H9 (cell line): ENCODE measurements around the gene MYLK. TPM values are rescaled to one million over a fixed set of nuclear protein-coding genes. Genes with fewer than 3 reads are reported as not detected.

Experiments used
- DNase-seq: peaks from one replicate; pipeline ENCODE4 v3.0.0-alpha.2; 2017
- H2AFZ ChIP-seq: one replicate; pipeline ENCODE4 v1.6.1; 2013; ENCODE audit warnings: mild to moderate bottlenecking, low read length, control low read depth, moderate library complexity
- H2AK5ac ChIP-seq: 2 replicates; pipeline ENCODE4 v1.6.1; 2013; ENCODE audit warnings: low read length, control low read depth, mixed read lengths; ENCODE audit not compliant: insufficient read length
- H2BK120ac ChIP-seq: one replicate; pipeline ENCODE4 v1.6.1; 2013; ENCODE audit warnings: low read depth, mild to moderate bottlenecking, low read length, control low read depth, inconsistent platforms; ENCODE audit not compliant: poor library complexity, severe bottlenecking
- H2BK12ac ChIP-seq: 2 replicates; pipeline ENCODE4 v1.6.1; 2013; ENCODE audit warnings: low read length, control low read depth, mixed read lengths, low read depth; ENCODE audit not compliant: insufficient read length
- H2BK15ac ChIP-seq: 2 replicates; pipeline ENCODE4 v1.6.1; 2013; ENCODE audit warnings: low read depth, low read length, control low read depth
- H2BK20ac ChIP-seq: one replicate; pipeline ENCODE4 v1.6.1; 2013; ENCODE audit warnings: low read depth, mild to moderate bottlenecking, low read length, control low read depth, inconsistent platforms; ENCODE audit not compliant: poor library complexity, severe bottlenecking
- H2BK5ac ChIP-seq: 2 replicates; pipeline ENCODE4 v1.6.1; 2013; ENCODE audit warnings: low read length, control low read depth, mixed read lengths; ENCODE audit not compliant: insufficient read length
- H3K14ac ChIP-seq: 2 replicates; pipeline ENCODE4 v1.6.1; 2013; ENCODE audit warnings: low read length, control low read depth; ENCODE audit not compliant: insufficient read depth
- H3K18ac ChIP-seq: 2 replicates; pipeline ENCODE4 v1.6.1; 2013; ENCODE audit warnings: low read depth, mild to moderate bottlenecking, mixed read lengths, low read length, control low read depth; ENCODE audit not compliant: insufficient read length
- H3K23ac ChIP-seq: 2 replicates; pipeline ENCODE4 v1.6.1; 2013; ENCODE audit warnings: low read length, control low read depth, mixed read lengths, low read depth; ENCODE audit not compliant: insufficient read length
- H3K23me2 ChIP-seq: 2 replicates; pipeline ENCODE4 v1.6.1; 2013; ENCODE audit warnings: low read depth, mild to moderate bottlenecking, mixed read lengths, low read length, control low read depth; ENCODE audit not compliant: insufficient read length, poor library complexity, severe bottlenecking
- H3K27ac ChIP-seq: 2 replicates; pipeline ENCODE4 v1.5.1; 2013; ENCODE audit warnings: low read length, control low read depth, mixed read lengths, low read depth; ENCODE audit not compliant: insufficient read length
- H3K27me3 ChIP-seq: 2 replicates; pipeline ENCODE4 v1.6.1; 2013; ENCODE audit warnings: low read length, control low read depth, inconsistent platforms; ENCODE audit not compliant: insufficient read depth
- H3K4ac ChIP-seq: 2 replicates; pipeline ENCODE4 v1.6.1; 2013; ENCODE audit warnings: low read depth, mild to moderate bottlenecking, control low read depth, inconsistent platforms, low read length, moderate library complexity
- H3K4me1 ChIP-seq: 2 replicates; pipeline ENCODE4 v1.6.1; 2013; ENCODE audit warnings: low read length, control low read depth, inconsistent platforms; ENCODE audit not compliant: insufficient read depth
- H3K4me2 ChIP-seq: 2 replicates; pipeline ENCODE4 v1.6.1; 2013; ENCODE audit warnings: low read length, control low read depth, mixed read lengths; ENCODE audit not compliant: insufficient read length, insufficient read depth
- H3K56ac ChIP-seq: 2 replicates; pipeline ENCODE4 v1.6.1; 2013; ENCODE audit warnings: low read depth, mild to moderate bottlenecking, mixed read lengths, low read length, control low read depth; ENCODE audit not compliant: insufficient read length
- H3K79me1 ChIP-seq: 2 replicates; pipeline ENCODE4 v1.6.1; 2013; ENCODE audit warnings: low read depth, mild to moderate bottlenecking, moderate library complexity, low read length, control low read depth, inconsistent platforms; ENCODE audit not compliant: insufficient read depth, poor library complexity, severe bottlenecking
- H3K79me2 ChIP-seq: 2 replicates; pipeline ENCODE4 v1.6.1; 2013; ENCODE audit warnings: low read length, control low read depth, inconsistent platforms; ENCODE audit not compliant: insufficient read depth
- H3K9ac ChIP-seq: 2 replicates; pipeline ENCODE4 v1.6.1; 2013; ENCODE audit warnings: low read length, control low read depth, mixed read lengths; ENCODE audit not compliant: insufficient read length; ENCODE audit errors: extremely low read depth
- H3K9me3 ChIP-seq: one replicate; pipeline ENCODE4 v1.6.1; 2013; ENCODE audit warnings: low read depth, low read length, inconsistent platforms; ENCODE audit not compliant: control insufficient read depth
- H3T11ph ChIP-seq: one replicate; pipeline ENCODE4 v1.6.1; 2013; ENCODE audit warnings: mild to moderate bottlenecking, low read length, control low read depth, inconsistent platforms
- H4K20me1 ChIP-seq: one replicate; pipeline ENCODE4 v1.6.1; 2013; ENCODE audit not compliant: control insufficient read depth, insufficient read length, insufficient read depth
- H4K5ac ChIP-seq: 2 replicates; pipeline ENCODE4 v1.6.1; 2013; ENCODE audit warnings: low read depth, mild to moderate bottlenecking, mixed read lengths, low read length, control low read depth; ENCODE audit not compliant: insufficient read length
- H4K8ac ChIP-seq: replicated peaks from 2 replicates; pipeline ENCODE4 v1.6.1; 2013; ENCODE audit warnings: low read length, control low read depth, mixed read lengths, low read depth; ENCODE audit not compliant: insufficient read length
- H4K91ac ChIP-seq: 2 replicates; pipeline ENCODE4 v1.6.1; 2013; ENCODE audit warnings: low read depth, mild to moderate bottlenecking, moderate library complexity, mixed read lengths, low read length, control low read depth; ENCODE audit not compliant: insufficient read length
- H3K27ac Mint-ChIP-seq, 3 experiments: 2 replicates in 2 of 3; 3 replicates in 1 of 3; pipeline ENCODE4 v1.8.0; 2020 to 2021; ENCODE audit warnings: mixed read lengths in 3 of 3, mild to moderate bottlenecking in 1 of 3, moderate library complexity in 1 of 3
- H3K27me3 Mint-ChIP-seq: 2 replicates; pipeline ENCODE4 v1.8.0; 2021; ENCODE audit warnings: low read depth, mild to moderate bottlenecking, moderate library complexity, mixed read lengths
- H3K36me3 Mint-ChIP-seq, 3 experiments: 2 replicates in 2 of 3; 3 replicates in 1 of 3; pipeline ENCODE4 v1.8.0; 2020 to 2021; ENCODE audit warnings: low read depth in 3 of 3, mixed read lengths in 3 of 3; ENCODE audit not compliant: insufficient read depth in 1 of 3
- H3K4me1 Mint-ChIP-seq, 2 experiments: 2 replicates each; pipeline ENCODE4 v1.8.0; 2020; ENCODE audit warnings: mixed read lengths in 2 of 2
- H3K4me3 Mint-ChIP-seq, 2 experiments: 2 replicates in 1 of 2; 3 replicates in 1 of 2; pipeline ENCODE4 v1.8.0; 2020 to 2021; ENCODE audit warnings: mild to moderate bottlenecking in 2 of 2, mixed read lengths in 2 of 2, moderate library complexity in 1 of 2
- H3K9me3 Mint-ChIP-seq, 2 experiments: 2 replicates in 1 of 2; 3 replicates in 1 of 2; pipeline ENCODE4 v1.8.0; 2020; ENCODE audit warnings: mild to moderate bottlenecking in 2 of 2, mixed read lengths in 2 of 2, moderate library complexity in 1 of 2
- WGBS: extraction: QIAGEN DNeasy Blood & Tissue Kit; methylation state at CpG from one replicate; pipeline ENCODE4 v1.1.7; 2013; ENCODE audit warnings: missing lambda C conversion rate, low lambda C conversion rate, mixed read lengths; ENCODE audit not compliant: insufficient read length; ENCODE audit errors: extremely low coverage; 5-methylcytosine and 5-hydroxymethylcytosine counted together
- total RNA-seq: library from RNA; stranded (reverse); gene quantifications from 2 replicates; pipeline ENCODE4 v1.2.1, GENCODE V29; 2021
- TF ChIP-seq, protein P1 (sequence below): fragments of 200-600 bp; sonication (generic); conservative IDR thresholded peaks from 3 replicates; pipeline ENCODE4 v1.8.0; 2021; ENCODE audit warnings: antibody characterized with exemption, mild to moderate bottlenecking

MYLK gene
- total RNA-seq, 1 experiment from 2014 or later = 10.1 TPM

DNA sequence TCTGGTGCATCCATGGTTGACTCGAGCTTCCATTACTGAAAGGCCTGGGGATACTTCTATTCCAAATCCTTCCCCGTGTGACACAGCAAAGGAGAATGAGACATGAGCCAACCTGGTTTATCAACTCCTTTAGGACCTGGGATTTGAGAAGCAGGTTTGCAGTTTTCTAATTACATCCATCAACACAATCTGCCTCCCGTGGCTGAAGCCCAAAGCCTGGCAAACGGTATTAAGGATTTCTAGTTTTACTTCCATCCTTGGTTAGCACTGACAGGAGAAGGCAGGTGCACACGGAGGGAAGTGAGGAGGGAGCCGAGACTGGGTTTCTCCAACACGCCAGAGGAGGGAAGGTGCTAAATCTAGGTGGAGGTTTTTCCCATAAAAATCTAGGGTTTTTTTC is 79.0 kb downstream of the MYLK start:
- no peak overlapping the region for H2BK12ac ChIP-seq
- H4K8ac ChIP-seq = no peak overlapping the region
- H3K79me1 ChIP-seq = no peaks in the 10 kb centered on the region
- H4K91ac ChIP-seq = no peak overlapping the region
- H3K4me2 ChIP-seq = no peak overlapping the region
- no peak overlapping the region for H2BK15ac ChIP-seq
- no peaks in the 10 kb centered on the region for H3K23me2 ChIP-seq
- Mint-ChIP-seq H3K9me3 (no peaks in the 10 kb centered on the region), H3K36me3 (no peaks in the 10 kb centered on the region), H3K27ac (no peak overlapping the region), H3K4me3 (no peak overlapping the region), H3K4me1 (peaks cover 6 to 8% of the 10 kb centered on the region in 2 experiments), H3K27me3 (no peaks in the 10 kb centered on the region)
- H4K5ac ChIP-seq = no peak overlapping the region
- no peaks in the 10 kb centered on the region for H4K20me1 ChIP-seq
- no peak overlapping the region for H3K9ac ChIP-seq
- no peak overlapping the region for H2AK5ac ChIP-seq
- DNase-seq = no peak
- H2BK20ac ChIP-seq = no peak overlapping the region
- no peak overlapping the region for H3T11ph ChIP-seq
- TF ChIP-seq, protein P1, sequence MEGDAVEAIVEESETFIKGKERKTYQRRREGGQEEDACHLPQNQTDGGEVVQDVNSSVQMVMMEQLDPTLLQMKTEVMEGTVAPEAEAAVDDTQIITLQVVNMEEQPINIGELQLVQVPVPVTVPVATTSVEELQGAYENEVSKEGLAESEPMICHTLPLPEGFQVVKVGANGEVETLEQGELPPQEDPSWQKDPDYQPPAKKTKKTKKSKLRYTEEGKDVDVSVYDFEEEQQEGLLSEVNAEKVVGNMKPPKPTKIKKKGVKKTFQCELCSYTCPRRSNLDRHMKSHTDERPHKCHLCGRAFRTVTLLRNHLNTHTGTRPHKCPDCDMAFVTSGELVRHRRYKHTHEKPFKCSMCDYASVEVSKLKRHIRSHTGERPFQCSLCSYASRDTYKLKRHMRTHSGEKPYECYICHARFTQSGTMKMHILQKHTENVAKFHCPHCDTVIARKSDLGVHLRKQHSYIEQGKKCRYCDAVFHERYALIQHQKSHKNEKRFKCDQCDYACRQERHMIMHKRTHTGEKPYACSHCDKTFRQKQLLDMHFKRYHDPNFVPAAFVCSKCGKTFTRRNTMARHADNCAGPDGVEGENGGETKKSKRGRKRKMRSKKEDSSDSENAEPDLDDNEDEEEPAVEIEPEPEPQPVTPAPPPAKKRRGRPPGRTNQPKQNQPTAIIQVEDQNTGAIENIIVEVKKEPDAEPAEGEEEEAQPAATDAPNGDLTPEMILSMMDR = no peak
- no peaks in the 10 kb centered on the region for H3K4me1 ChIP-seq
- H3K14ac ChIP-seq = no peak overlapping the region
- no peaks in the 10 kb centered on the region for H3K79me2 ChIP-seq
- no peak overlapping the region for H2AFZ ChIP-seq
- no peaks in the 10 kb centered on the region for H3K9me3 ChIP-seq
- no peak overlapping the region for H2BK5ac ChIP-seq
- no peak overlapping the region for H3K56ac ChIP-seq
- H3K23ac ChIP-seq = no peak overlapping the region
- no peak overlapping the region for H3K4ac ChIP-seq
- H3K27ac ChIP-seq = no peak overlapping the region
- no peaks in the 10 kb centered on the region for H3K27me3 ChIP-seq
- H3K18ac ChIP-seq = no peak overlapping the region
- no CpG with 5 or more reads among the region's 7 CpGs for WGBS
- H2BK120ac ChIP-seq = no peak overlapping the region
